Measurements from ENCODE around the gene C9orf43. TPM values are rescaled to one million over a fixed set of nuclear protein-coding genes. Genes with fewer than 3 reads are reported as not detected.

C9orf43 gene
- total and polyA plus RNA-seq, 9 of the 15 experiments (the other 6 are each of a cell fraction or from before 2014, with no cell fraction given) = 0.21 to 0.58 (median 0.33) TPM

DNA sequence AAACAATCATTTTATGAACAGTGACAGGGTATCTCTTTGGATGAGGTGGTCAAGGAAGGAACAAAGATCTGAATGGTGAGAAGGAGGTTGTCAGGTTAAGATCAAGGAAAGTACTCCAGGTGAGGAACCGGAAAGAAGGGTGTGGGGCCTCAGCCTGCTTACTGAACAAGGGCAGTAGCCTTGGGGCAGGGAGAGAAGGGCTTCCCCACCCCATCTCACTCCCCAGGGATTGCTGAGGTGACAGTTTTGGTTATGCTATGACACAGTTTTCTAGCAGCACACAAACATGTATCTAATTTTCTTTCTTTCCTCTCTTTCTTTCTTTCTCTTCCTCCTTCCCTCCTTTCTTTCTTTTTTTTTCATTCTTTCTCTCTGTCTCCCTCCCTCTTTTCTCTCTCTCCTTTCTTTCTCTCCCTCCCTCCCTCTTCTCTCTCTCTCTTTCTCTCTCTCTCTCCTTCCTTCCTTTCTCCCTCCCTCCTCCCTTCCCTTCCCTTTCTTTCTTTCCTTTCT, 29.6 kb upstream of the C9orf43 start (continued):
- TF ChIP-seq, protein P1, sequence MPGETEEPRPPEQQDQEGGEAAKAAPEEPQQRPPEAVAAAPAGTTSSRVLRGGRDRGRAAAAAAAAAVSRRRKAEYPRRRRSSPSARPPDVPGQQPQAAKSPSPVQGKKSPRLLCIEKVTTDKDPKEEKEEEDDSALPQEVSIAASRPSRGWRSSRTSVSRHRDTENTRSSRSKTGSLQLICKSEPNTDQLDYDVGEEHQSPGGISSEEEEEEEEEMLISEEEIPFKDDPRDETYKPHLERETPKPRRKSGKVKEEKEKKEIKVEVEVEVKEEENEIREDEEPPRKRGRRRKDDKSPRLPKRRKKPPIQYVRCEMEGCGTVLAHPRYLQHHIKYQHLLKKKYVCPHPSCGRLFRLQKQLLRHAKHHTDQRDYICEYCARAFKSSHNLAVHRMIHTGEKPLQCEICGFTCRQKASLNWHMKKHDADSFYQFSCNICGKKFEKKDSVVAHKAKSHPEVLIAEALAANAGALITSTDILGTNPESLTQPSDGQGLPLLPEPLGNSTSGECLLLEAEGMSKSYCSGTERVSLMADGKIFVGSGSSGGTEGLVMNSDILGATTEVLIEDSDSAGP (CRISPR knock-in tag; IDR thresholded peaks at IDR 0.05) = no peak
- TF ChIP-seq ARID1B (IDR thresholded peaks at IDR 0.05) = no peak
- TF ChIP-seq SP2 (IDR thresholded peaks at IDR 0.05; ENCODE audit: extremely low read depth, low read depth, low read length, poor library complexity, severe bottlenecking) = no peak
- TF ChIP-seq, protein P2, sequence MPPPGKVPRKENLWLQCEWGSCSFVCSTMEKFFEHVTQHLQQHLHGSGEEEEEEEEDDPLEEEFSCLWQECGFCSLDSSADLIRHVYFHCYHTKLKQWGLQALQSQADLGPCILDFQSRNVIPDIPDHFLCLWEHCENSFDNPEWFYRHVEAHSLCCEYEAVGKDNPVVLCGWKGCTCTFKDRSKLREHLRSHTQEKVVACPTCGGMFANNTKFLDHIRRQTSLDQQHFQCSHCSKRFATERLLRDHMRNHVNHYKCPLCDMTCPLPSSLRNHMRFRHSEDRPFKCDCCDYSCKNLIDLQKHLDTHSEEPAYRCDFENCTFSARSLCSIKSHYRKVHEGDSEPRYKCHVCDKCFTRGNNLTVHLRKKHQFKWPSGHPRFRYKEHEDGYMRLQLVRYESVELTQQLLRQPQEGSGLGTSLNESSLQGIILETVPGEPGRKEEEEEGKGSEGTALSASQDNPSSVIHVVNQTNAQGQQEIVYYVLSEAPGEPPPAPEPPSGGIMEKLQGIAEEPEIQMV (tag; conservative IDR thresholded peaks at IDR 0.05; ENCODE audit: low read depth) = no peak
- no peak for TF ChIP-seq DNMT1 (IDR thresholded peaks at IDR 0.05)
- TF ChIP-seq POLR3A (IDR thresholded peaks at IDR 0.05; ENCODE audit: borderline replicate concordance, extremely low read depth, insufficient read depth, insufficient read length) = no peak
- no peak for TF ChIP-seq DDX20 (tag; IDR thresholded peaks at IDR 0.05; ENCODE audit: low read depth)
- TF ChIP-seq CBX3 (IDR thresholded peaks at IDR 0.05; ENCODE audit: borderline replicate concordance in 1 of 2, low read length in 2 of 2) = no peak
- no peak for TF ChIP-seq PRMT5 (CRISPR knock-in tag; IDR thresholded peaks at IDR 0.05)
- TF ChIP-seq, protein P3, sequence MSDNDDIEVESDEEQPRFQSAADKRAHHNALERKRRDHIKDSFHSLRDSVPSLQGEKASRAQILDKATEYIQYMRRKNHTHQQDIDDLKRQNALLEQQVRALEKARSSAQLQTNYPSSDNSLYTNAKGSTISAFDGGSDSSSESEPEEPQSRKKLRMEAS (CRISPR knock-in tag; IDR thresholded peaks at IDR 0.05) = no peak
- no peak for TF ChIP-seq DMBX1 (CRISPR knock-in tag; IDR thresholded peaks at IDR 0.05; ENCODE audit: borderline replicate concordance)
- TF ChIP-seq NCOA4 (IDR thresholded peaks at IDR 0.05; ENCODE audit: partially characterized antibody) = no peak
- TF ChIP-seq, protein P4, sequence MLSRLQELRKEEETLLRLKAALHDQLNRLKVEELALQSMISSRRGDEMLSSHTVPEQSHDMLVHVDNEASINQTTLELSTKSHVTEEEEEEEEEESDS (CRISPR knock-in tag; IDR thresholded peaks at IDR 0.05) = no peak
- TF ChIP-seq, protein P5, sequence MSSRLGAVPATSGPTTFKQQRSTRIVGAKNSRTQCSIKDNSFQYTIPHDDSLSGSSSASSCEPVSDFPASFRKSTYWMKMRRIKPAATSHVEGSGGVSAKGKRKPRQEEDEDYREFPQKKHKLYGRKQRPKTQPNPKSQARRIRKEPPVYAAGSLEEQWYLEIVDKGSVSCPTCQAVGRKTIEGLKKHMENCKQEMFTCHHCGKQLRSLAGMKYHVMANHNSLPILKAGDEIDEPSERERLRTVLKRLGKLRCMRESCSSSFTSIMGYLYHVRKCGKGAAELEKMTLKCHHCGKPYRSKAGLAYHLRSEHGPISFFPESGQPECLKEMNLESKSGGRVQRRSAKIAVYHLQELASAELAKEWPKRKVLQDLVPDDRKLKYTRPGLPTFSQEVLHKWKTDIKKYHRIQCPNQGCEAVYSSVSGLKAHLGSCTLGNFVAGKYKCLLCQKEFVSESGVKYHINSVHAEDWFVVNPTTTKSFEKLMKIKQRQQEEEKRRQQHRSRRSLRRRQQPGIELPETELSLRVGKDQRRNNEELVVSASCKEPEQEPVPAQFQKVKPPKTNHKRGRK (tag; IDR thresholded peaks at IDR 0.05) = peak; percentile 93
- TF ChIP-seq ZNF212 (CRISPR knock-in tag; IDR thresholded peaks at IDR 0.05) = no peak
- no peak for TF ChIP-seq PHB (CRISPR knock-in tag; IDR thresholded peaks at IDR 0.05)
- TF ChIP-seq MEF2D (tag; conservative IDR thresholded peaks at IDR 0.05; ENCODE audit: low read depth) = no peak
- TF ChIP-seq, protein P6, sequence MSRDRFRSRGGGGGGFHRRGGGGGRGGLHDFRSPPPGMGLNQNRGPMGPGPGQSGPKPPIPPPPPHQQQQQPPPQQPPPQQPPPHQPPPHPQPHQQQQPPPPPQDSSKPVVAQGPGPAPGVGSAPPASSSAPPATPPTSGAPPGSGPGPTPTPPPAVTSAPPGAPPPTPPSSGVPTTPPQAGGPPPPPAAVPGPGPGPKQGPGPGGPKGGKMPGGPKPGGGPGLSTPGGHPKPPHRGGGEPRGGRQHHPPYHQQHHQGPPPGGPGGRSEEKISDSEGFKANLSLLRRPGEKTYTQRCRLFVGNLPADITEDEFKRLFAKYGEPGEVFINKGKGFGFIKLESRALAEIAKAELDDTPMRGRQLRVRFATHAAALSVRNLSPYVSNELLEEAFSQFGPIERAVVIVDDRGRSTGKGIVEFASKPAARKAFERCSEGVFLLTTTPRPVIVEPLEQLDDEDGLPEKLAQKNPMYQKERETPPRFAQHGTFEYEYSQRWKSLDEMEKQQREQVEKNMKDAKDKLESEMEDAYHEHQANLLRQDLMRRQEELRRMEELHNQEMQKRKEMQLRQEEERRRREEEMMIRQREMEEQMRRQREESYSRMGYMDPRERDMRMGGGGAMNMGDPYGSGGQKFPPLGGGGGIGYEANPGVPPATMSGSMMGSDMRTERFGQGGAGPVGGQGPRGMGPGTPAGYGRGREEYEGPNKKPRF (IDR thresholded peaks at IDR 0.05; ENCODE audit: low read depth, low read length) = no peak
- no peak for TF ChIP-seq ZFP30 (CRISPR knock-in tag; IDR thresholded peaks at IDR 0.05; ENCODE audit: borderline replicate concordance)
